Activated CD4-positive, alpha-beta T cell treated with anti-CD3 and anti-CD28 coated beads, Interleukin-2, amount 50 U/mL, for 48 hours (primary cell): ENCODE results near the gene DKC1.
"Not testable (repeated sequence)": the region's sequence is repeated elsewhere in the genome, so short reads cannot be mapped to it uniquely, and the experiment has no call there.

ENCODE experiments used
- DNase-seq, 2 experiments: peaks; one replicate each; pipeline ENCODE4 v3.0.0-alpha.2; 2020

Gene DKC1

GRCh38 chrX:154822029-154822428 is 59.4 kb downstream of the DKC1 start:
- DNase-seq, result no peak

- DNase-seq, result no peak
Measured at GRCh38 chrX:154824638-154825037, 62.0 kb downstream of the DKC1 start.

- not testable (repeated sequence) for DNase-seq
Measured at GRCh38 chrX:154825586-154825985, 62.9 kb downstream of the DKC1 start.
